Stimulated activated CD4-positive, alpha-beta T cell treated with anti-CD3 and anti-CD28 coated beads, Interleukin-12 subunit alpha, Interleukin-12 subunit beta, amount 100 ng/mL, for 4 hours (primary cell): ENCODE measurements around the gene LRRC49.
"Not testable (repeated sequence)": the region's sequence is repeated elsewhere in the genome, so short reads cannot be mapped to it uniquely, and the experiment has no call there.

Experiments
- DNase-seq: peaks from one replicate; pipeline ENCODE4 v3.0.0-alpha.2; 2020

The LRRC49 gene

GRCh38 chr15:71004506-71004905 is 111.9 kb downstream of the LRRC49 start:
- not testable (repeated sequence) for DNase-seq

- DNase-seq = no peak
Measured at GRCh38 chr15:71005895-71006294, 113.3 kb downstream of the LRRC49 start.

GRCh38 chr15:71008250-71008870 is 115.7 kb downstream of the LRRC49 start:
- DNase-seq = no peak

- DNase-seq = no peak
Measured at GRCh38 chr15:71010472-71010871, 117.8 kb downstream of the LRRC49 start.

GRCh38 chr15:71010997-71011396 is 118.4 kb downstream of the LRRC49 start:
- DNase-seq = no peak

- no peak for DNase-seq
Measured at GRCh38 chr15:71011503-71012155, 119.0 kb downstream of the LRRC49 start.

GRCh38 chr15:71013446-71013845 is 120.8 kb downstream of the LRRC49 start:
- DNase-seq = no peak

GRCh38 chr15:71015342-71015741 is 122.7 kb downstream of the LRRC49 start:
- DNase-seq = no peak

GRCh38 chr15:71031232-71031631 is 138.6 kb downstream of the LRRC49 start:
- not testable (repeated sequence) for DNase-seq

- DNase-seq = not testable (repeated sequence)
Measured at GRCh38 chr15:71035478-71035877, 142.9 kb downstream of the LRRC49 start.

GRCh38 chr15:71042356-71042922 is 149.8 kb downstream of the LRRC49 start:
- no peak for DNase-seq

GRCh38 chr15:71043373-71043772 is 150.7 kb downstream of the LRRC49 start:
- DNase-seq = no peak

GRCh38 chr15:71044006-71044405 is 151.4 kb downstream of the LRRC49 start:
- DNase-seq = no peak

GRCh38 chr15:71046146-71046545 is 153.5 kb downstream of the LRRC49 start:
- not testable (repeated sequence) for DNase-seq

- DNase-seq = no peak
Measured at GRCh38 chr15:71048913-71049675, 156.5 kb downstream of the LRRC49 start.

GRCh38 chr15:71049706-71050422 is 157.2 kb downstream of the LRRC49 start:
- no peak for DNase-seq

- DNase-seq = no peak
Measured at GRCh38 chr15:71050461-71050860, 157.8 kb downstream of the LRRC49 start.

- no peak for DNase-seq
Measured at GRCh38 chr15:71051539-71051938, 158.9 kb downstream of the LRRC49 start.

- no peak for DNase-seq
Measured at GRCh38 chr15:71052356-71052755, 159.7 kb downstream of the LRRC49 start.

- no peak for DNase-seq
Measured at GRCh38 chr15:71054286-71054952, 161.8 kb downstream of the LRRC49 start.

GRCh38 chr15:71055461-71055860 is 162.8 kb downstream of the LRRC49 start:
- no peak for DNase-seq

- DNase-seq = no peak
Measured at GRCh38 chr15:71056111-71056510, 163.5 kb downstream of the LRRC49 start.
